DOHH2 (cell line): ENCODE results near the gene CADPS2.

Experiments used
- H3F3A ChIP-seq: fragments of 200-600 bp; sonication (generic), shearing (Covaris generic); 2 replicates; pipeline ENCODE4 v1.6.0; 2016; ENCODE audit warnings: antibody characterized with exemption, mild to moderate bottlenecking; ENCODE audit not compliant: control insufficient read depth, insufficient read depth
- H3K27ac ChIP-seq: fragments of 200-600 bp; sonication (generic); 2 replicates; pipeline ENCODE4 v1.5.1; 2014; ENCODE audit warnings: low read depth, mild to moderate bottlenecking, low read length, moderate library complexity
- H3K27me3 ChIP-seq: fragments of 200-600 bp; sonication (generic); 2 replicates; pipeline ENCODE4 v1.6.1; 2014; ENCODE audit warnings: mild to moderate bottlenecking, low read length, mixed read lengths; ENCODE audit not compliant: control insufficient read depth
- H3K36me3 ChIP-seq: fragments of 200-600 bp; sonication (generic); 2 replicates; pipeline ENCODE4 v1.6.1; 2014; ENCODE audit warnings: mild to moderate bottlenecking, low read length, moderate library complexity, mixed read lengths; ENCODE audit not compliant: control insufficient read depth
- H3K4me1 ChIP-seq: fragments of 200-600 bp; sonication (generic); 2 replicates; pipeline ENCODE4 v1.6.1; 2014; ENCODE audit warnings: mild to moderate bottlenecking, low read length, mixed read lengths; ENCODE audit not compliant: control insufficient read depth
- H3K4me2 ChIP-seq: fragments of 200-600 bp; sonication (generic); 2 replicates; pipeline ENCODE4 v1.6.0; 2014; ENCODE audit warnings: mild to moderate bottlenecking, low read length, moderate library complexity
- H3K4me3 ChIP-seq: fragments of 200-600 bp; sonication (generic); 2 replicates; pipeline ENCODE4 v1.5.1; 2014; ENCODE audit warnings: mild to moderate bottlenecking, low read length, mixed read lengths
- H3K79me2 ChIP-seq: fragments of 200-600 bp; sonication (generic); 2 replicates; pipeline ENCODE4 v1.6.1; 2014; ENCODE audit warnings: mild to moderate bottlenecking, low read length, mixed read lengths; ENCODE audit not compliant: control insufficient read depth
- H3K9me2 ChIP-seq: fragments of 200-600 bp; sonication (generic); replicated peaks from 2 replicates; pipeline ENCODE4 v1.6.1; 2014; ENCODE audit warnings: mild to moderate bottlenecking, low read length, mixed read lengths; ENCODE audit not compliant: control insufficient read depth
- H3K9me3 ChIP-seq: fragments of 200-600 bp; sonication (generic); 2 replicates; pipeline ENCODE4 v1.6.1; 2014; ENCODE audit warnings: antibody characterized with exemption, low read length, mixed read lengths; ENCODE audit not compliant: control insufficient read depth, insufficient read depth
- H4K20me1 ChIP-seq: fragments of 200-600 bp; sonication (generic); 2 replicates; pipeline ENCODE4 v1.6.0; 2014; ENCODE audit warnings: low read depth, mild to moderate bottlenecking, antibody characterized with exemption, low read length, moderate library complexity; ENCODE audit not compliant: control insufficient read depth, insufficient read depth
- EZH2phosphoT487 ChIP-seq: fragments of 200-600 bp; sonication (generic); IDR thresholded peaks from 2 replicates; pipeline ENCODE4 v1.6.1; 2017; ENCODE audit warnings: borderline replicate concordance, mild to moderate bottlenecking, antibody characterized with exemption, low read length, moderate library complexity, mixed read lengths
- TF ChIP-seq, protein P1 (sequence below): fragments of 200-600 bp; sonication (generic); IDR thresholded peaks from one replicate; pipeline ENCODE4 v1.5.1; 2014; ENCODE audit warnings: antibody characterized with exemption, mild to moderate bottlenecking, low read depth, low read length; ENCODE audit not compliant: poor library complexity, severe bottlenecking

CADPS2 gene

DNA sequence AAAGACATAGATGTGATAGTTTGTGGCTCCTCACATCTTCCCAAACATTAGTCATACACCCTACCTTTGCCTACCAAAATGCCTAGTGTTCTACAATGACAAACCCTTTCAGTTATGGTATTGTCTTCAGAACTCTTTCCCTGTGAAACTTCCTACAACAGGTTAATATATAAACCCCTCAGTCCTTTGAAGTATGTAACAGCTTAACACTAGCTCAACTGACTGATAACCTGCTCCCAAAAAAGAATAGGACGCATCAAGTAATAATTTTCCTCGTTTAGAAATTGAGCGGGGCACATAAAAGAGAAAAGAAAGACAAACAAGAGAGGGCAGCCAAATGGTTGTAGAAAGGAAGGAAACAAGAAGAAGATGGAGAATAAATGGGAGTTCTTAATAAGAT lies 133.7 kb downstream of the CADPS2 start:
- Histone ChIP-seq H4K20me1 (no peaks in the 10 kb centered on the region), H3F3A (no peaks in the 10 kb centered on the region), H3K9me3 (no peaks in the 10 kb centered on the region), H3K4me1 (no peaks in the 10 kb centered on the region), H3K27me3 (no peaks in the 10 kb centered on the region), H3K4me2 (no peak overlapping the region), H3K9me2 (no peaks in the 10 kb centered on the region), H3K4me3 (no peak overlapping the region), H3K36me3 (no peaks in the 10 kb centered on the region), H3K27ac (no peak overlapping the region), H3K79me2 (no peaks in the 10 kb centered on the region)
- TF ChIP-seq, protein P1, sequence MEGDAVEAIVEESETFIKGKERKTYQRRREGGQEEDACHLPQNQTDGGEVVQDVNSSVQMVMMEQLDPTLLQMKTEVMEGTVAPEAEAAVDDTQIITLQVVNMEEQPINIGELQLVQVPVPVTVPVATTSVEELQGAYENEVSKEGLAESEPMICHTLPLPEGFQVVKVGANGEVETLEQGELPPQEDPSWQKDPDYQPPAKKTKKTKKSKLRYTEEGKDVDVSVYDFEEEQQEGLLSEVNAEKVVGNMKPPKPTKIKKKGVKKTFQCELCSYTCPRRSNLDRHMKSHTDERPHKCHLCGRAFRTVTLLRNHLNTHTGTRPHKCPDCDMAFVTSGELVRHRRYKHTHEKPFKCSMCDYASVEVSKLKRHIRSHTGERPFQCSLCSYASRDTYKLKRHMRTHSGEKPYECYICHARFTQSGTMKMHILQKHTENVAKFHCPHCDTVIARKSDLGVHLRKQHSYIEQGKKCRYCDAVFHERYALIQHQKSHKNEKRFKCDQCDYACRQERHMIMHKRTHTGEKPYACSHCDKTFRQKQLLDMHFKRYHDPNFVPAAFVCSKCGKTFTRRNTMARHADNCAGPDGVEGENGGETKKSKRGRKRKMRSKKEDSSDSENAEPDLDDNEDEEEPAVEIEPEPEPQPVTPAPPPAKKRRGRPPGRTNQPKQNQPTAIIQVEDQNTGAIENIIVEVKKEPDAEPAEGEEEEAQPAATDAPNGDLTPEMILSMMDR = no peak
- TF ChIP-seq EZH2phosphoT487 = no peak

- H3K4me3 ChIP-seq = no peak overlapping the region
- no peaks in the 10 kb centered on the region for H3K27me3 ChIP-seq
- TF ChIP-seq EZH2phosphoT487 = no peak
- TF ChIP-seq, protein P1 = no peak
- H3K4me1 ChIP-seq = no peaks in the 10 kb centered on the region
- no peaks in the 10 kb centered on the region for H3K9me2 ChIP-seq
- H3K79me2 ChIP-seq = no peaks in the 10 kb centered on the region
- no peak overlapping the region for H3K4me2 ChIP-seq
- H3K27ac ChIP-seq = no peak overlapping the region
- H4K20me1 ChIP-seq = no peaks in the 10 kb centered on the region
- H3K9me3 ChIP-seq = no peaks in the 10 kb centered on the region
- no peaks in the 10 kb centered on the region for H3K36me3 ChIP-seq
- no peaks in the 10 kb centered on the region for H3F3A ChIP-seq
These were observed 135.9 kb downstream of the CADPS2 start for GRCh38 chr7:122750389-122750788.

DNA sequence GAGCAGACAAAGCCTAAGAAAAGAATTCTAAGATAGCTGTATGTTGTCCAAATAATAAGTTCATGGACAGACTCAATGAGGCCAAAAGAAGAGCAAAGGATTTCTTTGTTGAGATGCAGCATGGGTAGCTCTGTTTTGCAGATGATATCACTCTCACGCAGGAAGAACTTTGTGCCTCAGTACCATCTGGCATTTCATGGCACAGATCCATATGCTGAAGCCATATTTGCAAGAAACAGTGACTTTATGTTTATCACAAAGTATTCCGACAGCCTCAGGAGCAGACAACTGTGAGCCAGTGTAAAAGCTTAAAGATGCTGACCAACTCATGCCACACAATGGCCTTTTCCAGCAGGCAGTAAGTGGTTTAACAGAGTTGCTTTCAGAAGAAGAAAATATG lies 138.1 kb downstream of the CADPS2 start:
- Histone ChIP-seq H3K27me3 (no peaks in the 10 kb centered on the region), H3F3A (no peaks in the 10 kb centered on the region), H4K20me1 (no peaks in the 10 kb centered on the region), H3K9me3 (no peaks in the 10 kb centered on the region), H3K4me1 (no peaks in the 10 kb centered on the region), H3K79me2 (no peaks in the 10 kb centered on the region), H3K27ac (no peak overlapping the region), H3K4me3 (no peak overlapping the region), H3K36me3 (no peaks in the 10 kb centered on the region), H3K9me2 (no peaks in the 10 kb centered on the region), H3K4me2 (no peak overlapping the region)
- no peak for TF ChIP-seq EZH2phosphoT487
- TF ChIP-seq, protein P1 = no peak

DNA sequence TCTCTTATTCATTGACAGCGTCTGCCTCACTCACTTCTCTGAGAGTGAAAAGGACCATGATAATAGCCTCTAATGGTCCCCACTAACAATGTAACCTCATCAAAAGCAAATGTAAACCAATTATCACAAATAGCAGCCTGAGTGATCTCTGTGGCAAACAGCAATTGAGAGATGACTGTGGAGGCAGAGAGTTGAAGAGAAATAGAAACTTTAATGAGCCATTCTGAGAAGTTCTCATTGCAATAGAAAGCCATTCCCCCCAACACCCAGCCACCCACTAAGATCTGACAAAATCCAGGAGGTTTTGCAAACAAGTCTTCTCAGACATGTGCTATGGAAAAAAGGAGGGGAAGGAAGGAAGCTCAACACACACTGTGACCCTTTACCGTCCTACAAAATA lies 139.3 kb downstream of the CADPS2 start:
- no peak for TF ChIP-seq EZH2phosphoT487
- TF ChIP-seq, protein P1 = no peak
- Histone ChIP-seq H3K9me2 (no peaks in the 10 kb centered on the region), H3K4me3 (no peak overlapping the region), H3K9me3 (no peaks in the 10 kb centered on the region), H3K4me1 (no peaks in the 10 kb centered on the region), H3K27me3 (no peaks in the 10 kb centered on the region), H3K36me3 (no peaks in the 10 kb centered on the region), H3K27ac (no peak overlapping the region), H3K79me2 (no peaks in the 10 kb centered on the region), H3F3A (no peaks in the 10 kb centered on the region), H4K20me1 (no peaks in the 10 kb centered on the region), H3K4me2 (no peak overlapping the region)
